ENCODE data around the gene SLC17A9. TPM values are rescaled to one million over a fixed set of nuclear protein-coding genes. Genes with fewer than 3 reads are reported as not detected.

SLC17A9 gene
- total and polyA plus RNA-seq, 2 of the 8 experiments (the other 6 are each of a cell fraction or from before 2014, with no cell fraction given): 23.5 to 35.2 TPM

GRCh38 chr20:62947532-62948300 is 4.8 kb upstream of the SLC17A9 start (continued):
- TF ChIP-seq CTCF (IDR thresholded peaks at IDR 0.05; ENCODE audit: control extremely low read depth in 1 of 3, insufficient read depth in 1 of 3, low read depth in 1 of 3, low read length in 3 of 3) (no peak), PHF8 (conservative IDR thresholded peaks at IDR 0.05; ENCODE audit: low read depth, low read length) (no peak), SUZ12 (IDR thresholded peaks at IDR 0.05; ENCODE audit: low read length) (no peak), JUND (IDR thresholded peaks at IDR 0.05; ENCODE audit: low read length) (no peak)

Measured in H1 (cell line).